GM18502 (cell line): ENCODE measurements around the gene EGR4.

Experiments used
- ATAC-seq: cut with Tn5 transposase; IDR thresholded peaks from one replicate; pipeline ENCODE4 v1.9.1; 2021; ENCODE audit warnings: mild to moderate bottlenecking; ENCODE audit not compliant: unreplicated experiment, poor library complexity

Gene EGR4

DNA sequence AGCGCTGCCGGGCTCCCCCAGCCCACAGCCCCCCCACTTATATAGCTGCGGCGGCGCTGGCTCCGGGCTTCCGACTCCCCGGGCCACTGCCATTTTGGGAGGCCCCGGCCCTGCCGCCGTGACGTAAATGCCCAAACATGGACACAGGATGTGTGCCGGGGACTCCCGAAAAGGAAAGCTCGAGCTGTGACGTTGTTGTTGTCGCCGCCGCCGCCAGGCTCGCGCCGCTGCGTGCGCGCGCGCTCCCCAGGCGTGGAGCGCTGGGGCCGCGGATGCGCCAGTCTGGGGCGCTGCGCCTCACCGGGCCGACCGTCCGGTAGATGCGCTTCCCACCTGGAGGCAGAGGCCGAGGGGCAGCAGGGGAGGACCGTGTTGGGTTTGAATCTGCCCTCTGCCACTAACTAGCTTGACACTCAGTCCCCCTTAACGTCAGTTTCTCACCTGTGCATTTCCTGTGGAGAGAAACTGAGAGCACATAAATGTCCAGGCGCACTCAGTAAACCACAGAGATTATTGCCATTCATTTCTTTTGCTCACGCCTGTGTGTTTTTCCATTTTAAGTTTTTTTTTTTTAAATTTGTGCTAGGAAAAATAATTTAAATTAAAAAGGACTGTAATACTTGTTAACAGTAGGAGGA is at the start of gene EGR4:
Gene EGR4, minus strand, starts transcription at position 15 of the 638 bp plus-strand sequence. CDS start 231 bp downstream, outside the sequence.
- peak; percentile 94 for ATAC-seq

DNA sequence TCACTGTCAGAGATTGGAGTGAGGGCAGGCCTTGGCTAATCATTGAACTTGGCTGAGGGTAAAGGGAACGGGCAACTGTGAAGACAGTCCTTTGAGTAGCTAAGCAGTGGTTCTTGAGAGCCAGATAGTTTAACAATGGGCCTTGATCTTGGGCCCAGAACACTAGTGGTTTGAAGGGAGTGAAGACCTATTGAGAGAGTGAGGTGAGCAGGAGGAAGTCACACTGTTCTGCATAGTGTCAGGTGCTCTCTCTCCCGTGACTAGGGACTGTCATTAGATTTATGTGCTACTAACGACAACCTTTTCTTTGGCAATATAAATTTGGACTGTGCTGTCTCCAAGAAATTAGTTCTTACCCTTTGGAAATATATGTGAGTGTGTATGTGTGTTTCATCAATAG is 47.7 kb upstream of the EGR4 start:
- ATAC-seq = no peak

DNA sequence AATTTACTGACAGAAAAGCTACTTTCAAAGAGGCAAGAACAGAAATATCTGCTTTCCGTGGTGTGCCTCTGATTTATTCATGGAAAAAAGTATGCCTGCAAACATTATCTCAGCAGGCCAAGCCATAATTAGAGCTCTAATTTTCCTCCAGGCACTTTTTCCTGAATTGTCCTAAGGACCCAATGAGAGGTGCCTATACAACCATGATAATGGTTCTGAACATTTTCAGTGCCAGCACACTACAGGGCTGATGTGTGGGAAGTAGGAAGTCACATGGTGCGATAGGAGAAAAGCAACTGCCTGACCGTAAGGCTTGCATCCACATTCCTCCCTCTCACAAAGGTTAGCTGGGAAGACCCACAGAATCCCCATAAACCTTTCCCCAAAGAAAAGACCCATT is 45.9 kb upstream of the EGR4 start:
- no peak for ATAC-seq

DNA sequence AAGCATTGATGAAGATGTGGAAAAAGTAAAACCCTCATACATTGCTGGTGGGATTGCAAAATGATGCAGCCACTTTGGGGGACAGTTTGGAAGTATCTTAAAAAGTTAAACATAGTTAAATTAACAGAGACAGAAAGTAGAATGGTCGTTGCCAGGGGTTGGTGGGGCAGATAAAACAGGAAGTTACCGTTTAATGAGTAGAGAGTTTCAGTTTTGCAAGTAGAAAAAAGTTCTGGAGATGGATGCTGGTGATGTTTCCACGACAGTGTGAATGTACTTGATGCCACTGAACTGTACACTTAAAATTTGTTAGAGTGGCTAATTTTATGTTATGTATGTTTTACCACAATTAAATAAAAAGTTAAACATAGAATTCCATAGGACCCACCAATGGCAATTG is 44.5 kb upstream of the EGR4 start:
- ATAC-seq = no peak

DNA sequence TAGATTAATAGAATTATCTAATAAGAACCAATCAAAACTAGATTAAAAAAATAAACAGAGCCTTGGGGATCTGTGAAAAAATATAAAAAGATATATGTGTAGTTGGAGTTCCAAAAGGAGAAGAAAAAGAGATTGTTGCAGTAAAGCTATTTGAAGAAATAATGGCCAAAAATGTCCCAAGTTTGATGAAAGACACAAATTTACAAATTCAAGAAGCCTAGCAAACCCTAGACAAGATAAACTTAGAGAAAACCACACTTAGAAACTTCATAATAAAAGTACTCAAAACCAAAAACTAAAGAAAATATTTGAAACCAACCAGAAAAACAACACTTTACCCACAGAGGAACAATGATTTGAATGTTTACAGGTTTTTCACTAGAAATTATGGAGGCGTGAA is 41.3 kb upstream of the EGR4 start:
- ATAC-seq = no peak

DNA sequence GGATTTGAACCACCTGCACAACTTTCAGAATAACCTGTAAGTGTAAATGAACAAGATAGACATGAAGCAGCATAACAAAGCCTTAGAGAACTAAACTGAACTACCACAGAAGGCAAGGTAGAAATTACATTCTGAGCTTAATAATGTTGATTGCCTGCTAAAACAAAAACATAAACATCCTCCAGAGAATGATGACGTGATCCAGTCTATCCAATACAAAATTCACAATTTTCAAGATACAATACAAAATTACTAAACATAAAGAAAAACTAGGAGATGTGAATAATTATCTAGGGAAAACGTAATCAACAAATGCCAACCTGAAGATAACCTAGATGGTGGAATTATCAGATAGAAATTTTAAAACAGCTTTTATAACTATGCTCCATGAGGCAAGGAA is 40.7 kb upstream of the EGR4 start:
- ATAC-seq = no peak

DNA sequence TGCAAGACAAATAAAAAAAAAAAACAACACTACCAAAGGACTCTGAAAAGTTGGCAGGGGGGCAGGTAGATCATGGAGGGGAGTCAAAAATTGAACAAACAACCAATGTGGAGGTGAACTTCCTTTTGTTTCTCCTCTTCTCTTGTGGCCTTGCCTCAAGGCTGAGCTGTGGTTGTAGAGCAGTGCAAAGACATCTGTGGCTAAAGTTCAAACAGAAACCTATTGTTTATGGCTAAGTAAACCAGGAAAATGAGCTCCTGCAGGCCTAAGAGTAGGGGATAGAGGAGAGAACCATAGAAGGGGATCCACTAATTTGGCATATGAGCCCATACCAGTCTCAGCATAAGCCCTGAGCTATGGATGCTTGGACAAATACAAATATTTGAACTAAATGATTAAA is 40.2 kb upstream of the EGR4 start:
- ATAC-seq = no peak

DNA sequence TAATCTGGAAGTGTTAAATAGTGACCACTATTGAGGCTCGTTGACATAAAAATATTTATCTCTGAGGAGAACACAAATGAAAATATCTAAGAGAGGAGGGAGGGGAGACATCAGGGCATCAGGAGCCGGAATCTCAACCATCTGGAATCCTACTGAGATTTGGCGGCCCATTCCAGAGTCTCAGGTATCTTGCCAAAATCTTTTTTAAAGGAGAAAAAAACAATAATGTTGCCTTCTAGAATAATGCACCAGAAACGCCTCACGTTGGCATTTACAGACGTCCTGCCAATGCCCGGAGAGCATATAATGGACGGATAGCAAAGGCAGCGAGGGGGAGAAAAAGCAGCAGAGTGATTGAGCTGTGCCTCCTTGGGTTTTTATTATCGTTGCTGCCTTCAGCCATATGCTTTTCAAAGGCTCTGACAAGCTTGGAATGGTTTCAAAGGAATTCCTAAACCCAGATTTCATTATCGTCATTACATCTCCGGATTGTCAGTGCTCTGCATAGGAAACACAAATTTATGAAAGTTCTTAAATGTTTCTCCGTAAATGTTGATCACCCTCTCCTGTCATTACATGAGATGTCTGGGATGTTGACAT is 30.9 kb upstream of the EGR4 start:
- ATAC-seq = no peak

DNA sequence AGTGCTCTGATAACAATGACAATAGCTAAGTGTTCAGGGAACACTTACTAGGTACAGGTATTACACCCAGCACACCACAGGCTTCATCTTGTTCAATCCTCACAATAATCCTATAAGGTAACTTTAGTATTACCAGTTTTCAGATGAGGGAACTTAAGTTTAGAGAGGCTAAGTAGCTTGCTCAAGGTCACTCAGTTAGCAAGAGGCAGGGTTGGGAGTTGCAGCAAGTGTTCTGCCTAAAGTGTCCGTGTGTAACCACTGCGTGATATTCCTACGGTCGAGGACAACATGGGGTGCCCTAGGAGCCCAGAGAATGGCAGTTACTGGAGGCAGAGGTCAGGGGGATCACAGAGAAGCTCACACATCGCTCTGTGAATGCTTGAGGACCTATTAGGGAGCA is 30.2 kb upstream of the EGR4 start:
- ATAC-seq = no peak

DNA sequence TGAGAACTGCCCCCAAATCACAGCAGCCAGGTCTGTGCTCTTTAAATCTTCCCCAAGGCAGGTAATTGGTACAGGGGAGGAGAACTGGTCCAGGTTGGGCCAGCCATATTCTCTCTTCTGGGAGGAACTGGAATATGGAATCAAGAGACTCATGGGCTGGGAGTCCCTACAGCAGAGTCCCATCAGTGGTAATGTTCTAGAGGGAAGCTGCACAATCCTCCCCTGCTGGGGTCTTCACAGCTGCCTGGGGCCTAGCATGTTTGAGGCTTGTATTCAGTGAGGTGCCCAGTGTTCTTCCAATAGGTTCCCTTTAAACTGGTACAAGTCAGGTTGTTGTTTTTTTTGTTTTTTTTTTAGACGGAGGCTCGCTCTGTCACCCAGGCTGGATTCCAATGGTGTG is 21.1 kb upstream of the EGR4 start:
- ATAC-seq = no peak

DNA sequence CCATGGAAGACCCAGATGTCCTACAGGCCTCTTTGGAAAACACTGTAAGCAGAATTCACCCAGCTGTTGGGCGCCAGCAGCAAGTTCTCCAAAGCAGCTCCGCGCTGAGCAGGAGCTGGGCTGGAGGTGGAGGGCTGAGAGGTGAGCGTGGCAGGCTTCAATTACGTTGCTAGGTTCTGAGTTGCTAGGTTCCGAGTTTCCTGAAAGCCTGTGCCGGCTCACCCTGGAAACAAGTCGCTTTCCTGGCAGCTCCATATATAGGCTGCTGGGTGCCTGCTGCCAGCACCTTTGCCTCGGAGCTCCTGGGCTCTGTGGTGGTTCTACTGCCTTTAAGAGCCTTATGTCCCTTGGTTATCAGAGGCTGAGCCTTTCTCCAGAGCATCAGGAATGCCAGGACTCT is 14.4 kb upstream of the EGR4 start:
- no peak for ATAC-seq

DNA sequence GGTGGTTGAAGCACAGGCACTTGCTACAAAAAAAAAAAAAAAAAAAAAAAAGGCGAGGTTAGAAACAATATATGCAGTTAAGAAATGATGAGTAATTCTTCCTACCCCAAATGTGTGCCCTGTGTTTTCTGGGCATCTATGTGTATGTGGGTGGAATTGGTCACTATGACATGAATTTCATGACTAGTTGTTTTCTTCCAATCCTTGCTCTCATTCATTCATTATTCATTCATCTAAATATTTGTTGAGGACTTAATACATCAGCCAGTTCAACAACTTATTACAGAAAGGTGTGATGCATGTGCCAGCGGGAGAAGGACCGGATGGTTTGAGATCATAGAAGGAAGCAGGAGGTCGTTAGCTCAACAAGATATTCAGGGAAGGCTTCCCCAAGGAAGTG is 8.3 kb upstream of the EGR4 start:
- ATAC-seq = no peak

DNA sequence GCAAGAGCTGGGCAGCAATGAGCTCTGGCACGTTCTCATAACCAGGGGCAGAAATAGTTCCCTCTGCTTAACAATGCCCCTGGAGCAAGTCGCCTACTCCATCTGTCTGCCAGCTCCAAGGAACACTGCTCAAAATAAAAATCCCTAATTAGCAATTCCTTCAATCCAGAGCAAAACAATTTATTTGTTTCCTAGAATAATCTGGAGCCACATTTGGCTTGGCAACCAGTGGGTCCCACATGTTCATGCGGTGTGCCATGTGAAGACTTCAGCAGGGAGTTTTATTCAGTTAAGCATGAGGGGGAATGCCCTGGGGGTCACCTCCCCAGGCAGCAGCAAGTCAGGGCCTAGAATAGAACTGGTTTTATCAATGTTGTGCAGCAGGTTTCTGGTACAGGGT is 7.6 kb upstream of the EGR4 start:
- no peak for ATAC-seq

DNA sequence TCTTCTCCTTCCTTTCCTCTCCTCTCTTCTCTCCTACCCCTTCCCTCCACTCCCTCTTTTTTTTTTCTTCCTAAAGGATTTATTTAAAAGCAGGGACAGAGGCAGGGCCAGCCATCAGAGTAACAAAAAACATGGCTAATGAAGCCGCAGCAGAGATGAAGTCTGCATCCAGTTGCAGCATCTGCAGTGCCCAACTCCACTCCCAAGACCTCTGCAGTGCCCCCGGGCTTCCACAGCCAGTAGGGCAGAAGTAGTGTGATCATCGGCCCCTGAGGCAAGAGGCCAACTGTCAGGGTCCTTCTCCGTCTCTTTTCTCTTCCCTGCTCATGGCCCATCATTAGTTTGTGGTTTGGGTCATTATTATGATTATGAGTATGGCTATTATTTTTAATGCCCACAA is 4.2 kb upstream of the EGR4 start:
- ATAC-seq = no peak

DNA sequence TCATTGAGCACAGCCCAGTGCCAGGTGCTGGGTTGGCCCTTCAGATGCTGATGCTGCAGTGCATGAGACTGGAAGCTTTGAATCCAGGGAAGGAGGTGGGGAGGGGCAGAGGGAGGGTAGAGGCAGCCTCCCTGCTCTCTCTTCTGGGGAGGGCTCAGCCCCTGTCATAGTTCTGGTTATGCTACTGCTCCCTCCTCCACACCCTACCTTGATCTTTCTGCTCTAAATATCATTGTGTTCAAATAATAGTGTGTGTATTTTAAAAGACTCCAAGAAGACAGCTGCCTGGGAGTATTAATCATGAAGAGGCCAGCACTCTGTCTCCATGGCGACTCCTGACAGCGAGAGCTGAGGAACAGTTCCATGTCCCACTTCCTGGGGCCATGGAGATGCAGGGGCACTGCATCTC is 3.8 kb upstream of the EGR4 start:
- ATAC-seq = no peak

DNA sequence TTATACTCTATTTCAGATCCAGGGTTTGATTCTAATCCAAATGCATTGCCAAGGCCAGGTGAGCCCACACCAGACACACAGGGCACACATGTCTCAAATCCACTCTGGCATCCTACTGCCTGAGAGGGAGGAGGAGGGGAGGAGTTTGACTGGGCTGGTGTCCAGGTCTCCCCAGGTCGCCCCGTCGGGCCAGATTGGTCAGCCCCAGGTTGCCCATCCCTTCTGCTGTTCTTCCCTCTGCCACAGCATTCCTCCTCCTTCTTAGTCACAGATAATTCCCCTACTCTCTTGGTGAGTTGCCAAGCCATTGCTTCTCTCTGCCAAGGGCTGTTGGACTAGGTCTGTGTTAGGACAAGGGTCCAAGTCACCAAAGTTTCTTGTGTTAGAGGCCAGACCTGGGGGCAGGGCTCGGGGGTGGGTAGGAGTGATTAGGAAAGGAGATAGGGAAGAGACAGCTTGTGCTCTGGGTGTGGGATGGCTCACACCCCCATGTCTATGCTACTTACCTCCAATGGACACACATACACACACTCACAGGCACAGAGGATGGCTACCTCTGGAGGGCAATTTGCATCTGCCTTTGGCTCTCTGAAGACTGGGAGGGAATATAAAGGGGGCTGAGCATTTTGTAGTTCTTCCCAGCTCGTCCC is 2.5 kb upstream of the EGR4 start:
- ATAC-seq = no peak

DNA sequence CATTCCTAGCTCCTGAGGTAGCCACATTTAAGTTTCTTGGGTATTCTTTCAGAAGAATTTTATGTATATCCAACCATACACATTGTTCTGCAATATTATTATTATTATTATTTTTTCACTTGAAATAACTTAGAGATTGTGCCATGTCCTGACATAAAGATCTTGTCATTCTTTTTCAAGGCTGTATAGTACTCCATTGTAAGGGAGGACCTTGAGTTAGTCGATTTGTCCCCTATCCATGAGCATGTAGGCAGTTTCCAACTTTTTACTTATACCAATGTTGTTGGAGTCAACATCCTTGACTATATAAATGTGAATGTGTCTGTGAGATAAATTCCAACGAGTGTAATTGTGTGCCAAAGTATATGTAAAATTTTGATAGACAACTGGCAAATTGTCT is 891 bp upstream of the EGR4 start:
- no peak for ATAC-seq

DNA sequence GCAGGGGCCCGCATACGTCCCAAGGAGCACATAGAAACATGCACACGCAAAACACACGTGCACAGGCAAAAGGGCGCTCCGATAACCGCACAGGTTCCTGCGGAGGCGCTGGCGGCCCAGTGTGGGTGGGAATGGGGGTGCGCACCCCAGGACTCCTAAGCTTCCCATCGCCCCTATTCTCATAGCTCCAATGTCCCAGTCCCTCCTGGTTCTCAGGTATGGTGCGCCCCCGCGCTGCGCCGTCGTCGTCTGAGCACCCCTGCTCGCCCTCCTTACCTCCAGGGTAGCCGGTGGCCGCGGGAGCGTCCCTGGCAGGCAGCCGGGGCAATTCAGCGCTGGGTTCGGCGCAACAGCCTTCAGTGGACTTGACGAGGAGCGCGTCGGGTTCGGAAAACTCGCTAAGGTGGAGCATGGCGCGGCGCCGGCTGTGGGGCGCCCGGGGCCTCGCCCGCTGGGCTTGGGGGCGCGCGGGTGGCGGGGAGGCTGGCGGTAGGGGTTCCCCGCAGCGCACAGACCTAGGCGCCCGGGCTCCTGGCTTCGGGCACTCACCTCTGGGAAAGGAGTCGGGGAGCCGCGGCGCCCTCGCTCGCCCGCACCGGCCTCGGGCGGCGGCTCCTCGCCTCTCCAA is 328 bp downstream of the EGR4 start:
- ATAC-seq = peak; percentile 5

DNA sequence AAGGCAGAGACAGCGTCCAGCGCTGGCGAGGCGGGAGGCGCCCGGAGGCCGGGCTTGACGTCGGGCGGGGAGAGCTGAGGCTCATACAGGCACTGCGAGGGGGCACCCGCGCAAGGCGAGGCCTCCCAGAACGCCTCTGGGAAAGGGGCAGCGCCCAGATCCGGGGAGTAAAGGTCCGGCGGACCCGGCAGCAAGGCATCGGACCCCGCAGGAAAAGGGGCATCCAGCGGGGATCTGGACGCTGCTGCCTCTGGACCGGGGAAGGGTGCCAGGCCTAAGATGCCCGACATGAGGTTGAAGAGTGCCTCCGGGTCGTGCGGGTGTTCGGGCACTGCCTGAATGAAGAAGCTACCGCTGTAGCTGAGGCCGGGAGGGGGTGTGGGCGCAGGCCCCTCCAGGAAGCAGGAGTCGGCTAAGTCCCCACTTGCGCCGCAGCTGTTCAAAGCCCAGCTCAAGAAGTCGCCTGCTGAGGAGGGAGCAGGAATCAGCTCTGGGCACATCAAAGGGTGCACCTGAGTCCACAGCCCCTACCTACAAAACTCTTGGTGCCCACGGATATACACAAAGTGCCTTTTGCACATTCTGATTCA is 937 bp downstream of the EGR4 start:
- no peak for ATAC-seq

DNA sequence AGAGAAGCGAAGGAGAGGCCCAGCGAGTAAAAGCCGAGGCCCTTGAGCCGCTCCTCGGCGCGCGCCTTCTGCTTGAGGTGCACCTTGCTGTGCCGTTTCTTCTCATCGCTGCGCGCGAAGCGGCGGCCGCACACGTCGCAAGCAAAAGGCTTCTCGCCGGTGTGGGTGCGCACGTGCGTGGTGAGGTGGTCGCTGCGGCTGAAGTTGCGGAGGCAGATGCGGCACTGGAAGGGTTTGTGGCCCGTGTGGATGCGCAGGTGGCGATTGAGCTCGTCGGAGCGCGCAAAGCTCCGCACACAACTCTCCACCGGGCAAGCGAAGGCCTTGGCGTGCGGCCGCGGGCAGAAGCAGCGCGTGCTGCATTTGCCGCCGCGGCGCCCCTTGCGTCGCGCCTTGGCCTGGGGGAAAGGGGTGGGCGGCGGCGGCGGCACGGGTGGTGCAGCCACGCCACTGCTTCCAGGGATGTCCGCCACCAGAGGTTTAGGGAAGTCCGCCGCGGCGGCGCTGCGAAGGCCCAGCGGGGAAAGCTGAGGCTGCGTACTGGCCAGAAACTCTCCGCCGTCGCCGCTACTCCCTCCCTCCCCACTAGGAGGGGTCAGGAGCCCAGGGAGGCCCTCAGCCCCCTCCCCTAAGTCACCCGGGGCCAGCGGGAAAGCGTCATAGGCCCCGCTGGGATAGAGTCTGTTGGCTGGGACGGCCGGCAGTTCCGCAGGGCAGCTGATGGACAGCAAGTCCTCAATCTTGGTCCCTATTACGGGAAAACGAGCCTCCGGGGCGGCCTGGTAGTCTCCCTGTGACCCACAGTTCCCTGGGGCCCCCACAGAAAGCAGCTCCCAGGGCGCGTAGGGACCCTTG is 1.7 kb downstream of the EGR4 start:
- no peak for ATAC-seq
